ENCODE measurements around the gene PTBP2.

The PTBP2 gene

GRCh38 chr1:96833376-96833775 is 111.8 kb downstream of the PTBP2 start:
- Histone ChIP-seq H3K27me3 (ENCODE audit: control insufficient read depth, insufficient read depth, low read length) (no peaks in the 10 kb centered on the region), H3K4me3 (ENCODE audit: low read depth, low read length) (no peak overlapping the region), H3K4me2 (ENCODE audit: low read length) (no peak overlapping the region), H3K9ac (no peak overlapping the region), H3K36me3 (ENCODE audit: control insufficient read depth, insufficient read depth, low read length) (no peaks in the 10 kb centered on the region), H3K27ac (no peak overlapping the region), H2AFZ (no peak overlapping the region), H3K79me2 (no peaks in the 10 kb centered on the region), H3K4me1 (no peaks in the 10 kb centered on the region), H3K9me3 (ENCODE audit: control insufficient read depth, low read length) (no peaks in the 10 kb centered on the region)
- no peak for TF ChIP-seq CTCF (IDR thresholded peaks at IDR 0.05)

DNA sequence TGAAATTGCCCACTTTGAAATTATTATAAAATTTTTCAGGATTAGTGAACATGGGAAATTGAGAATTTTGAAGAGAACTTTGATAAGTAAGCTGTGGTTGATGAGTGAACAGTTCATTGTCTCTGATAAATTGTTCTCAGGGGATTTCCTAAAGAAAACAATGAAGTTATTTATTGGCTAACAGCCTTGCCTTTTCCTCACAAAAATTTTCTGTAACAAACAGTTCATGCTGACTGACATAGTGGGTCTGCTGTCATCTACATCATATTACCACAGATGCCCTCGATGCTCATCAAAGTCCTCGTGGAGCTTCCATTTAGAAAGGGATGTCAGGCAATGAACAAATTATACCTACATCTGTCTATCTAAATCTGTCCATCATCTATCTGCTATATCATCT is 113.4 kb downstream of the PTBP2 start:
- no peaks in the 10 kb centered on the region for H3K79me2 ChIP-seq
- H3K36me3 ChIP-seq (ENCODE audit: control insufficient read depth, insufficient read depth, low read length) = no peaks in the 10 kb centered on the region
- no peak overlapping the region for H3K4me3 ChIP-seq (ENCODE audit: low read depth, low read length)
- H3K27ac ChIP-seq = no peak overlapping the region
- H3K9ac ChIP-seq = no peak overlapping the region
- TF ChIP-seq CTCF (IDR thresholded peaks at IDR 0.05) = no peak
- H3K4me2 ChIP-seq (ENCODE audit: low read length) = no peak overlapping the region
- no peak overlapping the region for H2AFZ ChIP-seq
- no peaks in the 10 kb centered on the region for H3K4me1 ChIP-seq
- H3K27me3 ChIP-seq (ENCODE audit: control insufficient read depth, insufficient read depth, low read length) = no peaks in the 10 kb centered on the region
- H3K9me3 ChIP-seq (ENCODE audit: control insufficient read depth, low read length) = no peaks in the 10 kb centered on the region

DNA sequence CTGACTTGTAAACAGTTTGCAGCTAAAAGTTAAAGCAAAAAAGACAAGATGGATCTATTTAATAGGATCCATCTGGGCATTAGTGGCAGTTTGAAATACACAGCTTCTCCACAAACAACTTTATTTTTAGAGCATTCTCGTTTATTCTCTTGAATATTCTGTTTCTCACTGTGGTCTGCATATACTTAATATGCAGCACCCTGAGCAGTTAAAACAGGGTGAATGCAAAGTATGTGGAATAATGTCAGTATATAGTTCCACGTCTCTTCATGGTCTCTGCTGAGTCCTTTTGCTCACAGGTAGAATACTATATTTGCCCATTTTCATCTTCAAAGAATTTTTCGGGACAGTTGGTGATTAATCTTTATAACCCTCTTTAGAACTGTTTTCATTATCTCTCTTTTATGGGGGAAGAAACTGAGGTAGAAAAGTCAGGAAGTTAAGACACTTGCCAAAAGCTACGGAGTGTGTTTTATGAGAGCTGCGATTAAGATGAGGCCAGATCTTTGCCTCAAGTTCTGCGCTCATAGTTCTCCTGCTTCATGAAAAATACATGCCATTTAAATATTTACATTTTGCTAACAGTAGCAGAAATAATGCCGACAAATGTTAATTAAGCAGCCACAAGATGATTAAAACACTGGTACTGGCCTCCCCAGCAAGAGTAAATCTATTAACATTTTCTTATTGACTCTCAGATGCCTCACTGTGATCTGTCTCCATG is 115.6 kb downstream of the PTBP2 start:
- no peak overlapping the region for H3K4me2 ChIP-seq (ENCODE audit: low read length)
- H3K9me3 ChIP-seq (ENCODE audit: control insufficient read depth, low read length) = no peaks in the 10 kb centered on the region
- no peaks in the 10 kb centered on the region for H3K27me3 ChIP-seq (ENCODE audit: control insufficient read depth, insufficient read depth, low read length)
- no peak for TF ChIP-seq CTCF (IDR thresholded peaks at IDR 0.05)
- no peak overlapping the region for H3K9ac ChIP-seq
- H3K27ac ChIP-seq = no peak overlapping the region
- no peaks in the 10 kb centered on the region for H3K79me2 ChIP-seq
- no peaks in the 10 kb centered on the region for H3K4me1 ChIP-seq
- H3K36me3 ChIP-seq (ENCODE audit: control insufficient read depth, insufficient read depth, low read length) = no peaks in the 10 kb centered on the region
- H3K4me3 ChIP-seq (ENCODE audit: low read depth, low read length) = no peak overlapping the region
- H2AFZ ChIP-seq = no peak overlapping the region

DNA sequence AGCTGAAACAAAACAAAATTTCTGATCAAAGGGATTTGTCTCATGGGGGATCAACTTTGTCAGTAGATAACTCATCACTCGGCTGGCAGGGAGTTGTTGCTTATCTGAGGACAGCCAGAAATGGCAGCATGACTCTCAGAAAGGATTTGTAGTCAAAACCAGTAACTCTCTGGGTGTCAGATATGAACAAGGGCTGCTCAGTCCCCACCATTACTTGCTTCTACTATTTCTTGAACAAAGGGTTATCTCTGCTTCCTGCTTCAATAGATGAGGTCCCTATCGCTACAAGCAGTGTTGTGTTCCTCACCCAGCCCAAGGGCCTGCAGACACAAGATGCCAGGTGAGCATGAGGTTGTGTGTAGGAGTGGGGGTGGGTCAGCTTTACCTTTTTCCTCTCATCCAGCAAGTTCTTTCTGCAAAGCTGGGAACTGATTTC is 116.2 kb downstream of the PTBP2 start:
- Histone ChIP-seq H3K4me1 (no peaks in the 10 kb centered on the region), H3K36me3 (ENCODE audit: control insufficient read depth, insufficient read depth, low read length) (no peaks in the 10 kb centered on the region), H3K27ac (no peak overlapping the region), H3K79me2 (no peaks in the 10 kb centered on the region), H3K9me3 (ENCODE audit: control insufficient read depth, low read length) (no peaks in the 10 kb centered on the region), H3K4me3 (ENCODE audit: low read depth, low read length) (no peak overlapping the region), H3K9ac (no peak overlapping the region), H3K27me3 (ENCODE audit: control insufficient read depth, insufficient read depth, low read length) (no peaks in the 10 kb centered on the region), H2AFZ (no peak overlapping the region), H3K4me2 (ENCODE audit: low read length) (no peak overlapping the region)
- no peak for TF ChIP-seq CTCF (IDR thresholded peaks at IDR 0.05)

DNA sequence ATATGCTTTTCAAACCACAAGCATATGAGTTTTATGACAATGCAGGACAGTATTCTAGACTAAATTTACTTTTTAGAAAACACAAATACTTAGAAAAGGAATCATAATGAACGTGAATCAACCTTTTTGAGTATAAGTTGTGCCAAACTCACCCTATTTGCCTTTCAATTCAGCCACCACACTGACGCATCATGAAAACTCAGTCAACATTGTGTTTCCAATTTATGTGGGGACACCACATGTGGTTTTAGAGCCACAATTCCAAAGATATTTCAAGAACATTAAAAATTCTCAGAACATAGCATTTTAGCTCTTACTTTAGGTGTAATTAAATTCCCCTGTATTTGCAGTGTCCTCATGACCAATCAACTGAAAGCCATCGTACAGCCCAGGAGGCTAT is 118.8 kb downstream of the PTBP2 start:
- no peak overlapping the region for H2AFZ ChIP-seq
- H3K27me3 ChIP-seq (ENCODE audit: control insufficient read depth, insufficient read depth, low read length) = no peaks in the 10 kb centered on the region
- H3K4me1 ChIP-seq = no peaks in the 10 kb centered on the region
- H3K9me3 ChIP-seq (ENCODE audit: control insufficient read depth, low read length) = no peaks in the 10 kb centered on the region
- H3K9ac ChIP-seq = no peak overlapping the region
- no peaks in the 10 kb centered on the region for H3K36me3 ChIP-seq (ENCODE audit: control insufficient read depth, insufficient read depth, low read length)
- H3K27ac ChIP-seq = no peak overlapping the region
- no peaks in the 10 kb centered on the region for H3K79me2 ChIP-seq
- no peak for TF ChIP-seq CTCF (IDR thresholded peaks at IDR 0.05)
- no peak overlapping the region for H3K4me2 ChIP-seq (ENCODE audit: low read length)
- H3K4me3 ChIP-seq (ENCODE audit: low read depth, low read length) = no peak overlapping the region
